Measurements from ENCODE around the gene LRRC26. TPM values are rescaled to one million over a fixed set of nuclear protein-coding genes. Genes with fewer than 3 reads are reported as not detected.

The LRRC26 gene
- polyA plus RNA-seq, 1 experiment: not detected

DNA sequence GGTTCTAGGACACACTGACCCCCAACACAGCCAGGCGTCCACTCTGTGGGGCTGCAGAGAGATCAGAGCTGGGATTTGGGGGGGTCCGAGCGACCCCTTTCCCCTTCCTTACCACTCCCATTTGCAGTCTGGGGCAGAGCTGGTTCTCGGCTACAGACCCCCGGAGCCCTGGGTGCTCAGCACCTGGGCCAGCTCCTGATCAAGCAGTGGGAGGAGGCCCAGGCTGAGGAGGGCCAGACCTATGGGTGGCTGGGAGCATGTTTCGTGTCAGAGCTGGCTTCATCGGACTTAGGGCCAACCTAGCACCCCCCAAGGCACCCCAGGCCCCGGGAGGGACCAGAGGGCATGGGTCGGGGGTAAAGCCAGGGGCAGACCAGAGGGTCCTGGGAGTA is 23.3 kb downstream of the LRRC26 start:
- Histone ChIP-seq H3K36me3 (ENCODE audit: control insufficient read depth, insufficient read depth, low read length) (no peaks in the 10 kb centered on the region), H3K4me3 (ENCODE audit: low read depth, low read length) (no peak overlapping the region), H3K27me3 (ENCODE audit: control insufficient read depth, insufficient read depth, low read length) (0 out of 2 replicates have a peak, but pooled peaks cover 3% of the 10 kb centered on the region)
- TF ChIP-seq, protein P1, sequence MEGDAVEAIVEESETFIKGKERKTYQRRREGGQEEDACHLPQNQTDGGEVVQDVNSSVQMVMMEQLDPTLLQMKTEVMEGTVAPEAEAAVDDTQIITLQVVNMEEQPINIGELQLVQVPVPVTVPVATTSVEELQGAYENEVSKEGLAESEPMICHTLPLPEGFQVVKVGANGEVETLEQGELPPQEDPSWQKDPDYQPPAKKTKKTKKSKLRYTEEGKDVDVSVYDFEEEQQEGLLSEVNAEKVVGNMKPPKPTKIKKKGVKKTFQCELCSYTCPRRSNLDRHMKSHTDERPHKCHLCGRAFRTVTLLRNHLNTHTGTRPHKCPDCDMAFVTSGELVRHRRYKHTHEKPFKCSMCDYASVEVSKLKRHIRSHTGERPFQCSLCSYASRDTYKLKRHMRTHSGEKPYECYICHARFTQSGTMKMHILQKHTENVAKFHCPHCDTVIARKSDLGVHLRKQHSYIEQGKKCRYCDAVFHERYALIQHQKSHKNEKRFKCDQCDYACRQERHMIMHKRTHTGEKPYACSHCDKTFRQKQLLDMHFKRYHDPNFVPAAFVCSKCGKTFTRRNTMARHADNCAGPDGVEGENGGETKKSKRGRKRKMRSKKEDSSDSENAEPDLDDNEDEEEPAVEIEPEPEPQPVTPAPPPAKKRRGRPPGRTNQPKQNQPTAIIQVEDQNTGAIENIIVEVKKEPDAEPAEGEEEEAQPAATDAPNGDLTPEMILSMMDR (IDR thresholded peaks at IDR 0.05; ENCODE audit: insufficient read depth, low read depth, low read length): no peak
- ChIA-PET POLR2A (no interaction called here), CTCF (interaction anchor here (0.9 kb wide), 1 partner anchor 10 kb away, joined by 3 read pairs; no protein-coding TSS in a partner anchor)
- no peak for DNase-seq (ENCODE audit: low read depth)

DNA sequence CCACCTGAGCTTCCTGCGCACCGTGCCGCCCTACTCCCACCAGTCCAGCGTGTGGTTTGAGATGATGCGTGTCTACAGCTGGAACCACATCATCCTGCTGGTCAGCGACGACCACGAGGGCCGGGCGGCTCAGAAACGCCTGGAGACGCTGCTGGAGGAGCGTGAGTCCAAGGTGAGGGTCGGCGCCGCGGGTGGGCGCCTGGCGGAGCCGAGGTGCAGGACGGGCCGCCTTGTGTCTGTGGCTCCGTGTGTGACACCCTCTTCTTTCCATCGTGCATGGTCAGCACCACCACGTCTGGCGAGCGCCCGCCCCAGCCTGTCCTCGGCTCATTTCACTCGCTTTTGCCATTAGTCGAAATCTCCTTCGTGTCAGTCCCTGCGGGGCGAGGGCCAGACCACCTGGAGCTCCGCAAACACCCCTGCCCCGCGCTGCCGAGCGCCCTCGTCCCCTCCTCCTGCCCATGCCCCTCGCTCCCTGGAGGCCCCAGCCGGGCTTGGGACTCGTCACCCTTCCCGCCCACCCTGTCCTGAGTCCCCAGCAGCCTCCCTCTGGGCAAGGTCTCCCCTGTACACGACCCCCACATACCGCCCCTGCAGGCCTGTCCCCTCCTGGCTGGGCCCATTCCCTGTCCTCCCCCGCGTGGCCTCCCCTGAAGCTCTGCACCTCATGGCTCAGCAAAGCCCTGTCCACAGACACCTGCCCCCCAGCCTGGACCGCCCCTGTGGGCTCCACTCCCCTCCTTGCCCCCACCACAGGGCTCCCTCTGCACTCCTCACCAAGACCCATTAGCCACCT is 23.9 kb downstream of the LRRC26 start:
- no peak overlapping the region for H3K4me3 ChIP-seq (ENCODE audit: low read depth, low read length)
- ChIA-PET CTCF (interaction anchor here (0.9 kb wide), 1 partner anchor 10 kb away, joined by 3 read pairs; no protein-coding TSS in a partner anchor), POLR2A (no interaction called here)
- DNase-seq (ENCODE audit: low read depth): no peak
- TF ChIP-seq, protein P1 (IDR thresholded peaks at IDR 0.05; ENCODE audit: insufficient read depth, low read depth, low read length): no peak
- no peaks in the 10 kb centered on the region for H3K36me3 ChIP-seq (ENCODE audit: control insufficient read depth, insufficient read depth, low read length)
- H3K27me3 ChIP-seq (ENCODE audit: control insufficient read depth, insufficient read depth, low read length): peaks cover 6% of the 10 kb centered on the region

DNA sequence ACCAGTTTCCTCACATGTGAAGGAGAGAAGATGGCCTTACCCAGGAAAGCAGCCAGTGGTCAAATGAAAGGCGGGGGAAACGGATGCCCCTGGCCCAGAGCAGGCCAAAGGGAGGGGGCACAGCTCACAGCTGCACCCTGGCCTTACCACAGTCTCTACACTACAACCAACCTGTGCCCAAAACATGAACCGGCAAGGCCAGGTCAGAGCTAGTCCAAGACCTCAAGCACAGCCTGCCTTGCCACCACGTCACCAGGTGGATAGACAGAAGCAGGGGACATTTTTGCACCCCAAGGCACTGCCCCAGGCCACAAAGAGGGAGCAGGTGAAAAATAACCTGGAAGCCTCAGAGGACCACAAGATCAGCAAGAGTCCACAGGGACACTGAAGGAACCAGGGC is 26.4 kb downstream of the LRRC26 start:
- TF ChIP-seq, protein P1 (IDR thresholded peaks at IDR 0.05; ENCODE audit: insufficient read depth, low read depth, low read length): no peak
- DNase-seq (ENCODE audit: low read depth): no peak
- ChIA-PET POLR2A (no interaction called here), CTCF (no interaction called here)
- H3K4me3 ChIP-seq (ENCODE audit: low read depth, low read length): no peak overlapping the region
- peaks cover 18% of the 10 kb centered on the region for H3K27me3 ChIP-seq (ENCODE audit: control insufficient read depth, insufficient read depth, low read length)
- H3K36me3 ChIP-seq (ENCODE audit: control insufficient read depth, insufficient read depth, low read length): no peaks in the 10 kb centered on the region

DNA sequence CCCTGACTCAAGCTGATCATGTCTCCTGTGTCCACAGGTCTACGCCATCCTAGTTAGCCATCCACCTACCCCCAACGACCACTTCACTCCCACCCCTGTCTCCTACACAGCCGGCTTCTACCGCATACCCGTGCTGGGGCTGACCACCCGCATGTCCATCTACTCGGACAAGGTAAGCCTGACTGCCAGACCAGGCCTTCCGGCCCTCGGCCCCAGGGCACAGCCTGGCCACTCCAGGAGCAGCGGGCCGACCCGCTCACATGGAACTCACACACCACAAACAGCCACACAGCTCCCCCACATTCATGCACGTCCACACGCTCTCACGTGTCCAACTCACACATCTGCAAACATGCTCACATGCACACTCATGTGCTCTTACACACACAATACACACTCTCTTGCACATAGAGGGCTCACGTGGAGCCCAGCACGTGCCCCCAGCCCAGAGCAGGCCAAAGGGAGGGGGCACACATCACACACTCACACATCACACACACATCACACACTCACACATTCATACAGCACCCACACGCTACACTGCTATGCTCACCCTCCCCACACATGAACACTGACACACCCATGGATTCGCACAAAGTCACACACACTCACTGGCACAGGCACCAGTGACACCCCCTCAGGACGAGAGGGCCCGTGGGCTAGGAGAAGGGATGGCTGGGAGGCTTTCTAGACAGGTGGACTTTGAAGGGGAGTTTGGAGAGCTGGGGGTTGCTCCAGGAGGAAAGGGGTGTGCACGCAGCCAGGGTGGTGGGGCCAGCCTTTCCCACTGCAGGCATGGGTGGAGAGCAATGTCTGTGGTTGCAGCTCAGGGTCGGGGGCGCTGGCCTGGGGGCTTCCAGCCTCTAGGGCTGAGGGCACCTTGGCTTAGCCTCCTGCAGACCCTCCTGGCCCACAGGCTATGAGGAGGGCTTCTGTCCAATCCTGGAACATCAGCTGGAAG is 27.6 kb downstream of the LRRC26 start:
- POLR2A ChIA-PET: no interaction called here
- H3K27me3 ChIP-seq (ENCODE audit: control insufficient read depth, insufficient read depth, low read length): peaks cover 26% of the 10 kb centered on the region
- CTCF ChIA-PET: interaction anchor here (2.1 kb wide), 1 partner anchor 23 kb away, joined by 5 read pairs; no protein-coding TSS in a partner anchor

More for the DNA sequence above, 27.6 kb downstream of the LRRC26 start:
- H3K4me3 ChIP-seq (ENCODE audit: low read depth, low read length): no peak overlapping the region
- DNase-seq (ENCODE audit: low read depth): no peak
- TF ChIP-seq, protein P1 (IDR thresholded peaks at IDR 0.05; ENCODE audit: insufficient read depth, low read depth, low read length): no peak
- H3K36me3 ChIP-seq (ENCODE audit: control insufficient read depth, insufficient read depth, low read length): no peaks in the 10 kb centered on the region
